Subcutaneous abdominal adipose tissue (tissue), 5 donors: ENCODE results near the gene RLBP1.

Source experiments
- H3K27ac ChIP-seq: one replicate; pipeline ENCODE4 v1.7.0; 2013; ENCODE audit warnings: low read depth, mild to moderate bottlenecking, inconsistent platforms, low read length, moderate library complexity
- H3K27me3 ChIP-seq, 5 donors: one replicate each; pipeline ENCODE4 v1.7.0; 2013; ENCODE audit warnings: low read length in 5 of 5, inconsistent platforms in 1 of 5; ENCODE audit not compliant: control insufficient read depth in 5 of 5, insufficient read depth in 4 of 5
- H3K36me3 ChIP-seq, 5 donors: one replicate each; pipeline ENCODE4 v1.7.0; 2013; ENCODE audit warnings: low read length in 5 of 5; ENCODE audit not compliant: control insufficient read depth in 5 of 5, insufficient read depth in 5 of 5
- H3K4me1 ChIP-seq, 5 donors: one replicate each; pipeline ENCODE4 v1.7.0; 2013; ENCODE audit warnings: low read length in 5 of 5, mild to moderate bottlenecking in 3 of 5, moderate library complexity in 1 of 5; ENCODE audit not compliant: control insufficient read depth in 5 of 5, insufficient read depth in 5 of 5
- H3K4me3 ChIP-seq, 5 donors: one replicate each; pipeline ENCODE4 v1.7.0; 2013; ENCODE audit warnings: low read length in 5 of 5, low read depth in 1 of 5
- H3K9ac ChIP-seq, 5 donors: one replicate each; pipeline ENCODE4 v1.7.0; 2013; ENCODE audit warnings: low read length in 5 of 5, mild to moderate bottlenecking in 4 of 5, moderate library complexity in 3 of 5
- H3K9me3 ChIP-seq, 5 donors: one replicate each; pipeline ENCODE4 v1.7.0; 2013; ENCODE audit warnings: low read length in 5 of 5; ENCODE audit not compliant: control insufficient read depth in 5 of 5
- donor health status: healthy.
- donor health status: healthy.
- donor health status: healthy.
- donor health status: healthy.
- donor health status: healthy.

Gene RLBP1

GRCh38 chr15:89208256-89208655, 13.1 kb downstream of the RLBP1 start:
- Histone ChIP-seq H3K27ac (no peak overlapping the region), H3K27me3 (peaks cover 0 to 2% (median 0%) of the 10 kb centered on the region in 5 donors), H3K4me3 (no peak overlapping the region), H3K4me1 (peaks cover 0 to 6% (median 4%) of the 10 kb centered on the region in 5 donors), H3K36me3 (no peaks in the 10 kb centered on the region), H3K9me3 (no peaks in the 10 kb centered on the region), H3K9ac (no peak overlapping the region)

GRCh38 chr15:89206908-89207331, 14.5 kb downstream of the RLBP1 start:
- Histone ChIP-seq H3K4me1 (peaks cover 0 to 6% (median 4%) of the 10 kb centered on the region in 5 donors), H3K4me3 (no peak overlapping the region), H3K27me3 (peaks cover 0 to 2% (median 0%) of the 10 kb centered on the region in 5 donors), H3K9me3 (no peaks in the 10 kb centered on the region), H3K36me3 (no peaks in the 10 kb centered on the region), H3K9ac (peak overlapping the region in 2 of 5 donors; percentile 20 to 35), H3K27ac (no peak overlapping the region)

GRCh38 chr15:89205991-89206585, 15.3 kb downstream of the RLBP1 start:
- peaks cover 0 to 2% (median 0%) of the 10 kb centered on the region in 5 donors for H3K27me3 ChIP-seq
- H3K36me3 ChIP-seq, result peaks cover 0 to 3% (median 2%) of the 10 kb centered on the region in 5 donors
- no peak overlapping the region for H3K4me3 ChIP-seq
- no peaks in the 10 kb centered on the region for H3K9me3 ChIP-seq
- H3K4me1 ChIP-seq, result peaks cover 0 to 6% (median 4%) of the 10 kb centered on the region in 5 donors
- H3K9ac ChIP-seq, result no peak overlapping the region
- H3K27ac ChIP-seq, result no peak overlapping the region

GRCh38 chr15:89203705-89204273, 17.6 kb downstream of the RLBP1 start:
- Histone ChIP-seq H3K4me3 (no peak overlapping the region), H3K27me3 (no peaks in the 10 kb centered on the region), H3K9ac (no peak overlapping the region), H3K9me3 (no peaks in the 10 kb centered on the region), H3K36me3 (peaks cover 0 to 18% (median 4%) of the 10 kb centered on the region in 5 donors), H3K4me1 (peaks cover 0 to 13% (median 5%) of the 10 kb centered on the region in 5 donors), H3K27ac (no peak overlapping the region)

- peaks cover 0 to 41% (median 9%) of the 10 kb centered on the region in 5 donors for H3K36me3 ChIP-seq
- H3K27me3 ChIP-seq, result no peaks in the 10 kb centered on the region
- no peak overlapping the region for H3K9ac ChIP-seq
- H3K4me1 ChIP-seq, result peaks cover 0 to 13% (median 6%) of the 10 kb centered on the region in 5 donors
- no peak overlapping the region for H3K4me3 ChIP-seq
- no peaks in the 10 kb centered on the region for H3K9me3 ChIP-seq
- no peak overlapping the region for H3K27ac ChIP-seq
These were observed 19.8 kb downstream of the RLBP1 start for GRCh38 chr15:89201465-89202005.

GRCh38 chr15:89200182-89200581, 21.2 kb downstream of the RLBP1 start:
- H3K27me3 ChIP-seq, result no peaks in the 10 kb centered on the region
- H3K4me1 ChIP-seq, result peaks cover 3 to 13% (median 6%) of the 10 kb centered on the region in 5 donors
- H3K9me3 ChIP-seq, result no peaks in the 10 kb centered on the region
- no peak overlapping the region for H3K9ac ChIP-seq
- H3K27ac ChIP-seq, result no peak overlapping the region
- peaks cover 3 to 52% (median 21%) of the 10 kb centered on the region in 5 donors for H3K36me3 ChIP-seq
- H3K4me3 ChIP-seq, result no peak overlapping the region

GRCh38 chr15:89199746-89200145, 21.6 kb downstream of the RLBP1 start:
- peaks cover 3 to 13% (median 6%) of the 10 kb centered on the region in 5 donors for H3K4me1 ChIP-seq
- peaks cover 3 to 57% (median 25%) of the 10 kb centered on the region in 5 donors for H3K36me3 ChIP-seq
- no peak overlapping the region for H3K4me3 ChIP-seq
- no peak overlapping the region for H3K9ac ChIP-seq
- H3K27me3 ChIP-seq, result no peaks in the 10 kb centered on the region
- no peaks in the 10 kb centered on the region for H3K9me3 ChIP-seq
- H3K27ac ChIP-seq, result no peak overlapping the region

- Histone ChIP-seq H3K27me3 (no peaks in the 10 kb centered on the region), H3K4me1 (peaks cover 3 to 13% (median 6%) of the 10 kb centered on the region in 5 donors), H3K9me3 (no peaks in the 10 kb centered on the region), H3K4me3 (no peak overlapping the region), H3K27ac (no peak overlapping the region), H3K9ac (no peak overlapping the region), H3K36me3 (peaks cover 3 to 65% (median 33%) of the 10 kb centered on the region in 5 donors)
These were observed 22.4 kb downstream of the RLBP1 start for GRCh38 chr15:89198934-89199333.

- H3K9ac ChIP-seq, result no peak overlapping the region
- H3K4me3 ChIP-seq, result no peak overlapping the region
- H3K27ac ChIP-seq, result no peak overlapping the region
- peaks cover 3 to 70% (median 37%) of the 10 kb centered on the region in 5 donors for H3K36me3 ChIP-seq
- no peaks in the 10 kb centered on the region for H3K27me3 ChIP-seq
- no peaks in the 10 kb centered on the region for H3K9me3 ChIP-seq
- peaks cover 3 to 13% (median 6%) of the 10 kb centered on the region in 5 donors for H3K4me1 ChIP-seq
These were observed 23.2 kb downstream of the RLBP1 start for GRCh38 chr15:89198196-89198595.

GRCh38 chr15:89197503-89197971, 23.8 kb downstream of the RLBP1 start:
- H3K36me3 ChIP-seq, result peaks cover 8 to 77% (median 44%) of the 10 kb centered on the region in 5 donors
- H3K9ac ChIP-seq, result no peak overlapping the region

More at GRCh38 chr15:89197503-89197971, 23.8 kb downstream of the RLBP1 start:
- Histone ChIP-seq H3K4me1 (peaks cover 3 to 13% (median 6%) of the 10 kb centered on the region in 5 donors), H3K4me3 (no peak overlapping the region), H3K9me3 (no peaks in the 10 kb centered on the region), H3K27ac (no peak overlapping the region), H3K27me3 (no peaks in the 10 kb centered on the region)
